ENCODE results near the gene PHACTR3.
"Not testable (repeated sequence)": the region's sequence is repeated elsewhere in the genome, so short reads cannot be mapped to it uniquely, and the experiment has no call there.

Gene PHACTR3

DNA sequence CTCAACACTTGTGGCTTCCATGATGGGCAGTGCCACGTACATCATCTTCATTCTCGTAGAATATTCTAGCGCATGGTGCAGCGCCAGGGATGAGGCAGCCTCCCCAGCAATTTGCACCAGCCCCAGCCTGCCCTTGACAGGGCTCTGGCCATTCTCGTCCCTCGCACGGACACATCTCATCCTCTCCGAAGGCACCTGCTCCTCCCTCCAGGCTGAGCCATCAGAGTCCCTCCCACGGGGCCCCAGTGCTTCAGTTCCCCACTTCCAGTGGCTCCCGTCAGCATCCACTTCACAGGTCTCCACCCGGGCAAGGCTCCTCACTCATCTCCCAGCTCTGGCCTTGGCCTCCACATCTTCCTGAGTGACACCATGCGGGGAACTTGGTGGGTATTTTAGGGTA is 13.3 kb upstream of the PHACTR3 start:
- DNase-seq: no peak

- no peak for DNase-seq
Observed at GRCh38 chr20:59596690-59597089, 7.7 kb upstream of the PHACTR3 start.

GRCh38 chr20:59597240-59597639 is 7.1 kb upstream of the PHACTR3 start:
- no peak for DNase-seq

- no peak for DNase-seq
Observed at GRCh38 chr20:59598625-59599310, 5.6 kb upstream of the PHACTR3 start.

GRCh38 chr20:59599941-59600340 is 4.4 kb upstream of the PHACTR3 start:
- DNase-seq: no peak

- DNase-seq: no peak
Observed at GRCh38 chr20:59600472-59600871, 3.9 kb upstream of the PHACTR3 start.

DNA sequence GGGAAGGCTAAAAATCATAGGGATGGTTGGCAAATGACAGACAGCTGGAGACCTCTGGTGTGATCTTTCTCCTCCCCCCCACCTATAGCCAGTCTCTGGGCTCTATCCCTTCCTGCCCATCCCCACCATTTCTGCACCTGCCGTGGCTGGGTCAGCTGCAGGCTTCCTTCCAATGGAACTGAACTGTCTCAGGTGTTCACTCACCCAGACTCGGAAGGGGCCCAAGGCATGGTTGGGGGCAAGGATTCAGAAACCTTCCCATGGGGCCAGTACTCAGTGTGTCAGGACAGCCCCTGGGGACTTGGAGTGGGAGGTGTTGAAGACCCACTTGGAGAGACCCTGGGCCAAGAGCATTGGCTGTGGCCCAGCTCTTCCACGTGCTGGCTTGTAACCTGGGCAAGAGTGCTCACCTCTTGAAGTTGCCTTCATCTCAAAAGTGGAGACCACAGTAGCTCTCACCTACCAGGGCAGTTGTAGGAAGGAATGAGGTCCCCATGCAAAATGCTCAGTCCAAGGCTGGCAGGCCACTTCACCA is 1.7 kb upstream of the PHACTR3 start:
- no peak for DNase-seq

GRCh38 chr20:59603176-59603575 is 1.2 kb upstream of the PHACTR3 start:
- no peak for DNase-seq

DNA sequence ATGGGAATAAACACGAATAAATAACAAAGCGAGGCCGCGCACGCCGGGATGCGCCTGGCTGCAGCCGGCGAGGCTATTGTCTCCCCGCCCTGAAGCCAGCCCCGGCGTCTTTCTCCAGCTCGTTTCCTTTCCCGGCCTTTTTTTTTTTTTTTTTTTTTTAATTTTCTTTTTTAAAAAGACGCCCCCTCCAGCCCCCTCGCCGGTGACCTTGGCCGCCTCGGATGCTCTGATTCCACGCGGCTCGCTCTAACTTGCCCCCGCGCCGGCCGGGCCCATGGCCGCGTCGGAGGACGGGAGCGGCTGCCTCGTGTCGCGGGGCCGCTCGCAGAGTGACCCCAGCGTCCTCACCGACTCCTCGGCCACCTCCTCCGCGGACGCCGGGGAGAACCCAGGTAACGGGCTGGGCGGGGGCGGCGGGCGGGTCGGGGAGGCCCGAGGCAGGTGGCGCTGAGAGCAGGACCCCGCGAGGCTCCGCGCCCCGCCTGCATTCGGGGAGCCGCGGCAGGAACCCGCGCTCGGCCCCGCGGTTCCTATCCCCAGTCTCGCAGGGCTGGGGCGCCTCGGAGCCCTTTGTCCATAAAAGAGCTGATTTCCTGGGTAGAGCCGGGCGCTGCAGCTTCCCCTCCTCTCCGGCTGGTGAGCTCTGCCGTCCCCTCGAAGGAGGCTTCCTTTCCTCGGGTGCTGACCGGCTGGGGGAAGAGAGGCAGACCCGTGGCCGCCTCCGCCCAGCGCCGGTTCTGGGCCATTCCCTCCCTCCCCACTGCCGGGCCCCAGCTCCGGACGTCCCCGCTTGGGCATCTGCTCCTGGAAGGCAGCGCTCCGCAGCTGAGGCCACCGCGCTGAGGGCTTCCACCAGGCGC is 631 bp downstream of the PHACTR3 start:
- no peak for DNase-seq

DNA sequence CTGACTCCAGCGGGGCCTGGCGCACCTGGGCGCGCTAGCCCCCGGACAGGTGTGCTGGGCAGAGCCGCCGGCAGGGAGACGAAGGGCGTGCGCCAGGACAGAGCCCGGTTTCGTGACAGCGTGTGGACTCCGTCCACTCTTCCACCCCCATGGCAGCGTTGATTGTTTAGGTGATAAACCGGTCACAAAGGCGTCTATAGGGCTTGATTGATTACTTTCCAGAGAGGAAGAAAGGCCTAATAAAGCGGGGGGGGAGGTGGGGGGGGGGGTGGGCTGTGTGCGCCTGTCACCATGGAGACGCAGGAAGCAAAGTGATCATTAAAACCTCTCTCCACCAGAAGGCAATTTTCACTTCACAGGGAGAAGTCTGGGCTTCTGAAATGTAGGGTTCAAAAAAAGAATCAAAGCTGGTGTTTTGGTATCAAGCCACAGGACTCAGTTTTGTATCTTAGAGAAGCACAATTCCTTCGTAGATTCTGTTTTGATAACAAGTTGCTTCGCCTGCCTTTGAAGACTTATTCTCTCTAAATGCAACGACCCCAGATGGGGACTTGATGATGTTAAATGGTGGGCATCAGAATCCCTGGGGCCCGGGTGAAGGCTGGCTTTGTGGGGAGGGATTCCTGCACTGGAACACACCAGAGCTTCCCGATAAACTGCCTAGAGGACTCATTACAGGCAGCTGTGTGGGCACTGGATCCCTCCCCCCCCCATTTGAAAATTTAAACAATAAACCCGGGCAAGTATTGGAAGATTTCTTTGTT is 1.4 kb downstream of the PHACTR3 start:
- no peak for DNase-seq

GRCh38 chr20:59606566-59606965 is 2.2 kb downstream of the PHACTR3 start:
- no peak for DNase-seq

- DNase-seq: no peak
Observed at GRCh38 chr20:59608396-59608795, 4.1 kb downstream of the PHACTR3 start.

DNA sequence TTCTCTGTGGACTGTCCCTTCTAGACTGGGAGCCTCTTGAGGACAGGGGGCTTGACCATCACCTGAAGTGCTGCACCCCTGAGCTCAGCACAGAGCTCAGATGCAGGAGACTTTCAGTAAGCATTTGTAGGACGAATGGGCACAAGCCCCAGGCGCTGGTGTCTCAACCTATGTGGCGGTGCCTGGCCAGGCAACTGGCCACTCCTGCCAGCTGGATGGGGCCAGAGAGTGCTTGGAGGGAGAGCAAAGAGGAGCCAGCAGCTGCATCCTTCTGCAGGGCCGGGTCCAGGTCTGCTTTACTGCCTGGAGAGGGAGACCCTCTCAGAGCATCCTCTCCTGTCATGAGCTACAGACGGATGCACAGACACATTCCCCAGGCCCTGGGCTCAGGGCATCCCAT is 4.5 kb downstream of the PHACTR3 start:
- DNase-seq: no peak

DNA sequence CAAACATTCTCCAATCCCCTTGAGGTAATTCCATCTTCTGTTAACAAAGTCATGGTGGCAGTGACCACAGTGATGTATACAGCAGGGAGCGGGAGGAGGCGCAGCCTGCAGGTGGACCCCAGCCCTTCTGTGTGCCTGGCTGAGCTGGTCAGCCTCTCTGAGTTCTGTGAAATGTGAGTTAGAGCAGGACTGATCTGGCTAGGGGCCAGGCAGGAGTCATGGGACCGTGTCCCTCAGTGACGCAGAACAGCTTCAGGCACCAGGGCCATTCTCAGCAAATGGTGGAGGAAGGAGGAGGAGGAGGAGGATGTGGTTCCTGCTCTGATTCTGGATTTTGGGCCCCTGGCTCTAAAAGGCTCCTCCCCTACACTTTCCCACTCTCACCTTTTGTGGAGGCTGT is 6.9 kb downstream of the PHACTR3 start:
- no peak for DNase-seq

- no peak for DNase-seq
Observed at GRCh38 chr20:59613861-59614260, 9.5 kb downstream of the PHACTR3 start.

- DNase-seq: no peak
Observed at GRCh38 chr20:59614714-59615113, 10.4 kb downstream of the PHACTR3 start.

- DNase-seq: no peak
Observed at GRCh38 chr20:59616306-59616705, 12.0 kb downstream of the PHACTR3 start.

DNA sequence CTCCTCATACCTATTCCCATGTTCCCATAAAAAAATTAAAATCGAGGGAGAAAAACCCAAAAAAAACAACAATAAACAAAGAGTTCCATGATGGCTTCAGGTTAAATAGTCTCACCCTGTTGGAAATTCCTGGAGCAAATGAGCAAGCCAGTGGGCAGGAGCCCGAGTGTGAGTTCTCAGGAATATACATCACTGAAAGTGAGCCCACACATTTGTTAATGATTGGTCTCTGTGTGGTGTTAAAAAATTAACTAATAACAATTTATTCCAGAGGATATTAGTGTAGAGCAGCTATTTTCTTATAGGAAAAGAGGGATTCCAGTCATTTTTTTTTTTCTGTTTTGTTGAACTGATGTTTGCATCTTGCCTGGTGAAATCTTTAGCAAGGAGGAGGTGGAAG is 12.9 kb downstream of the PHACTR3 start:
- DNase-seq: no peak

DNA sequence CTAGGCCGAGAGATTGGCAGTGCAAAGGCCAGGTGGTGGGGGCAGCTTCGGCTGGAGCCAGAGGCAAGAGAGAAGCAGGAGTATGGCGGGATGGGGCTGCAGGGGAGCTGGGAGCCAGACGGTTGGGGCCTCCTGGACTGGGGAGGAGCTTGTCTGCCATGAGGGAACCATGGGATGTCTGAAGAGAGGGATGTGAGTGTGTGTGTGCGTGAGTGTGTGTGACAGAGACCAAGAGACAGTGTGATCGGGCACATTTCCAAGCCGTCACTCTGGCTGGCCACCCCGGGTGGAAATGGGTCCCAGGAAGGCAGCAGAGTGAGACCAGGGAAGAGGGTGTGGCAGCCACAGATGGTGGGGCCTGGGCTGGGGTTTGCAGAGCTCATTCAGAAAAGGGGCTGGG is 13.8 kb downstream of the PHACTR3 start:
- no peak for DNase-seq

- not testable (repeated sequence) for DNase-seq
Observed at GRCh38 chr20:59618585-59618984, 14.2 kb downstream of the PHACTR3 start.

DNA sequence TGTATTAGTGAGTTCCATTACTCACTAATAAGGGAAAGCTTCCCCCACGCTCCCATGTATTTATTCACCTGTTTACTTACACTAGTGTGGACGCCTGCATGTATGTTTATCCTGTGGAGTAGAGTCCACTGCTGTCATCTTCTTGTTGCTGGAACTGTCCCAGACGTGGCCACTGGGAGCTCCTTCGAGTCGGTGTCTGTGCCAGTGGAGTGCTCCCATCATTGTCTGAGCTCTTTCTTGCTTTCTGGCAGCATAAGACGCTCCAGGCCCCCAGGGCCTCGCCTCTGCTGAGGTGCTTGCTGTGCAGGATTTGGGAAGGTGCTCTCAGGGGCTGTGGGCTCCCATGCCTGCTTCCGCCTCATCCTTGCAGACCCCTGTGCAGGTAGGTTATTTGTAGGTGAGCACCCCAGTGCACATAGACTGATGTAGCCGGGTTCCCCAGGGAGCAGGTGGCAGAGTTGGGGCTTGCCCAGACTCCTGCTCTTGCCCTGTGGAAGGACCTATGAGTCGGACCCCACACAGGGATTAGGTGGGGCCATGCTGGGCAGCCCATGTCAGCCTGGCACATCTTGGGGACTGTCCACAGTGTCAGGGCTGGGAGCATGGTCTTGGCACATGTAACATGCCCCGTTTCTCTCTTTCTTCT is 16.6 kb downstream of the PHACTR3 start:
- DNase-seq: no peak

- no peak for DNase-seq
Observed at GRCh38 chr20:59622496-59622895, 18.2 kb downstream of the PHACTR3 start.

DNA sequence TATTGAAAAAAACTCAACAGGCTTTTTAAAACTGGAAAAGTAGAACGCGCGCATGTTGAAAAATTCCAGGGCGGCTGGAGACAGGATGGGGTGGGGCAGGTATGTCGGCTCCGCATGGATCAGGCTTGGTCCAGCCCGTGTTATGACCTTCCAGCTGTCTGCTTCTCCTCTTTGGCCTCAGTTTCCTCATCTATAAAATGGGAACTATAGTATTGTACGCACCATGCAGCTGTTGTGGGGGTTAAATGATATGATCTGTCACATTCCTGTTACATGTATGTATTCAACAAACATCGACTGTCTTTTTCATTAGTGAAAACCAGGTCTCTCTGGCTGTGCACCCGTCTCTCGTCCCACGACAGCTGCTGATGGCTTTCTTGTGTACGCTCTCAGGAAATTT is 18.8 kb downstream of the PHACTR3 start:
- DNase-seq: no peak
